Amygdala (tissue), 56 donors: ENCODE measurements around the gene TTC9C.
"Not testable (repeated sequence)": the region's sequence is repeated elsewhere in the genome, so short reads cannot be mapped to it uniquely, and the experiment has no call there.

Experiments
- DNase-seq, 56 donors: peaks; one replicate each; lab custom pipeline; 2025; lab: John Stamatoyannopoulos, UW

TTC9C gene, protein sequence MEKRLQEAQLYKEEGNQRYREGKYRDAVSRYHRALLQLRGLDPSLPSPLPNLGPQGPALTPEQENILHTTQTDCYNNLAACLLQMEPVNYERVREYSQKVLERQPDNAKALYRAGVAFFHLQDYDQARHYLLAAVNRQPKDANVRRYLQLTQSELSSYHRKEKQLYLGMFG

DNA sequence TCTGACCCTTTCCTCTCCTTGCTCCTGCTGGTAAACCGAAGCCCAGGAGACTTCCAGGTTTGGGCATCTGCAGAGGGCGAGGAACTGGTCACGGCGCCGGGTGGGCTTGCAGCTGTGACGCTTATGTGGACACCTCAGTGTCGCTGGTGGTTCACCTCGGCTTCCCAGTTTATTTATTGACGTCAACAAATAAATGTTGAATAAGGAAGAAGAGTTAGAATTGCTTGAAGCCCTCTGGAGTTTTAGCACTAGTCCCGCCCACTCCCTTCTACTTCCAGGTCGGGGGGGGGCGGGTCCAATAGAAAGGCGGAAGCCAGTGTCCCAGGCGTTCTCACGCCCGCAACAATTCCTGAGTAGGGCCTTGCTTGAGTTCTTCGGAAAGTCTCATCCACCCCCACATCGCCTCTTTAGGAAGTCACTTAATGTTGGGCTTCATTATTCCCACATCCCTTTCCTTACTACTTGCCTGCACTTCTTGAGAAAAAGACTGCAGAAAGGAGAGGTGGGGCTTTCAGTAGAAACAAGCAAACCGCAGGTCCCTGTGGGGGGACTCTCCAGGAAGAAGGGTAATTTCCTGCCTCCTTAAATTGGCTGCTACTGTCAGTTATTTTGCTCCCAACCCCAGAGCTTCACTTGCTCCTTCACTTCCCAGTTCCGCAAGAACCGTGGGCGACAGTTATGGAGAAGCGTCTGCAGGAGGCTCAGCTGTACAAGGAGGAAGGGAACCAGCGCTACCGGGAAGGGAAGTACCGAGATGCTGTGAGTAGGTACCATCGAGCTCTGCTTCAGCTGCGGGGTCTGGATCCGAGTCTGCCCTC lies at the start of gene TTC9C:
Gene TTC9C (plus strand): TSS at position 316 of the 818 bp plus-strand sequence. CDS start 363 bp downstream, at position 679.
- DNase-seq, result peak in 55 of 56 donors; percentile 40 to 91 (median 82)

DNA sequence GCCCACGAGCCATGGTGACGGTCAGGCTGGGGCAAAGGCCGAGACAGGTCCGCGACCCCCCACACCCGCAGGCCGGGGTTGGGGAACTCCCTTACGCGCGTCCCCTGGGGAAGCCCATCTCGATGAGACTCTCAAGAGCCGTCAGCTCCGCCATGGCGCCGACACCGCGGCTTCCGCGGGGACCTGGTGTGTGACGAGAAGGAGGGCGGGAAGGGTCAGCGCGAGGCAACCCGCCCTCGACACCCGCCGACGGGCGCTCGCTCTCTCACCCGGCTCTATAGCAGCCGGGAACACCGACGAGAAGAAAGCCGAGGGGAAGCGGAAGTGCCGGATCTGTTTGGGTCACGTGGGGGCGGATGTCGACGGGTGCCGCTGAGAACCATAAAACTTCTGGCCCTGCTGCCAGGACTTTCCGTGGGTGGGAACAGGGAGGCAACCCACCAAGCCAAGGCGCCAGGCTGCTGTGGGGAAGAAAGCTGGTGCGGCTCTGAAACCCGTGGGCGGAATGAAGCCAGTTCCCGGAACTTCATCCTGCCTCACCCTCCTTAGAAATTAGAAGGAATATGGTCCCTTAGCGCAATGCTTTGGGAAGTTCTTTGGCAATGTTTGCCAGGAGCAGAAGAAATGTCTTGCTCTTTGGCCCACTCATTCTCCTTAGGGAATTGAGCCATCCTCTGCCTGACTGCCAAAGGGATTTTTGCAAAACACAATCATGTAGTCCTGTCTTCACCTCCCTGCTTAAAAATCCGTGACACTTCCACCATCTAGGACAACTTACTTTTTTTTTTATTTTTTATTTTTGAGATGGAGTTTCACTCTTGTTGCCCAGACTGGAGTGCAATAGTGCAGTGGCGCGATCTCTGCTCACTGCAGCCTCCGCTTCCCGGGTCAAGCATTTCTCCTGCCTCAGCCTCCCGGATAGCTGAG lies 49.3 kb upstream of the TTC9C start, which contains the start of gene UBXN1:
Gene UBXN1 (minus strand): TSS at position 304 of the 927 bp plus-strand sequence. CDS start 150 bp downstream, at position 154.
- peak; percentile 22 to 91 (median 80) for DNase-seq

DNA sequence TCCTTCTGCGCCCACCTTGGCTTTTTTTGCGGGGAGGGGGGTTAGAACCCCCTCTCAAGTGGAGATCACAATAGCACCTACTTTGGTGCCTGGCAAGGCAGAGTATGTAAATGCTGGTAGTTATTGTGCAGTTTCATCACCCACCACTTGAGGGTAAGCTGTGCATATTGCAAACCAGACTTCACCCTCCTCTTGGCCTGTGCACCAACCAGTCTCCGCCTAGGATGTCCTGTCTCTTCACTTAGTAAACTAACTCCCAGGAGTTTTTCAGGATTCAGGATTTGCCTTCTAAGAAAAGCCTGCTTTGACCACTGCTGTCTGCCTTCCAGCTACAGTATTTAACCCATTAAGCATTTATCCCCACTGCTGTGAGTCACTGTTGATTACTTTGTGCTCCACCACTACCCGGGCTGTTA lies 47.5 kb upstream of the TTC9C start:
- DNase-seq, result peak in 4 of 56 donors; percentile 7 to 12 (median 8)

DNA sequence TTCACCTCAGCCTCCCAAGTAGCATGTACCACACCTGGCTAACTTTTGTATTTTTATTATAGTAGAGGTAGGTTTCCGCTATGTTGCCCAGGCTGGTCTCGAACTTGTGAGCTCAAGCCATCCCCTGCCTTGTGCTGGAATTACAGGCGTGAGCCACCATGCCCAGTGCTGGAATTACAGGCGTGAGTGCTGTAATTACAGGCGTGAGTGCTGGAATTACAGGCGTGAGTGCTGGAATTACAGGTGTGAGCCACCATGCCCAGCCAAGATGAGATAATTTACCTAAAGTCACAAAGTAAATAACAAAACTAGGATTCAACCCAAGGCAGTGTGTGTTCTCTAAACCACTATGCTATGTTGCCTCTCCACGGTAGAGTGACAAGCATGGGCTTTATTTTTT lies 45.8 kb upstream of the TTC9C start:
- no peak for DNase-seq

DNA sequence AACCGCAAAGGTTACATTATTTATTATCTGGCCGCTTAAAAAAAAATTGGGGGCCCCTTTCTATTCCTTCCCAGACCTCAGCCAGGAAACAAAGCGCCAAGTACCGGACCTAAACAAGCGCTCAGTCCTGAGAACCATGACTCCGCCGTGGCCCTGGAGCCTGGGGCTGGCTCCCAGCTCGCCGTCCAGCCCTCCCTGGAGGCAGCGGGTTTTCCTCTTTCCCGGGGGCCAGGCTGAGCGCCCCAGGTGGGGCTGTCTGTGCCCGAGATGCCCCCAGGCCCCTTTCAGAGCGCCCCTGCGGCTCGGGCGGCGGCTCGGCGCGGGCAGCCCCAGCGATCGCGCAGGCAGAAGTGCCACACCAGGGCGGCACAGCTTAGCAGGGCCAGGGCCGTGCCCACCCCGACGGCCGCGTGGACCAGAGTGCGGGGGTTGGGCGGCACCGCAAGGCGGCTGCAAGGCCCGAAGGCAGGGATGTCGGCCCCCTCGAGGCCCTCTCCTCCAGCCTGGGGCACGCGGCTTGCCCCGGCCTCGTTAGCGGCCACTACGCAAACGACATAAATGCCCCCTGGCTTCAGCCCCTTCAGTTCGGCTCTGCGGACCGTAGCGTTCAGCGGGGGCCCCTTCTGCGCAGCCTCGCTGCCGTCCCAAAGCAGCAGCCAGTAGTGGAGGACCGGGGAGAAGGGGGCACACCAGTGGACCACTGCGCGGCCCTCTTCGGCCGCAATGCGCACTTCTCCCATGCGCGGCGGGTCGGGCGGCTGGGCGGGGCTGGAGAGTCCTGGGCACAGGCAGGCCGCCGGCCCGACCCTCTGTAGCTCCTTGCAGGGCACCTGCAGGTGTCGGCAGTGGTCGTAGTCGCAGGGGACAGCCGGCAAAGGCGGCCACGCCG lies 40.5 kb upstream of the TTC9C start:
- no peak for DNase-seq

DNA sequence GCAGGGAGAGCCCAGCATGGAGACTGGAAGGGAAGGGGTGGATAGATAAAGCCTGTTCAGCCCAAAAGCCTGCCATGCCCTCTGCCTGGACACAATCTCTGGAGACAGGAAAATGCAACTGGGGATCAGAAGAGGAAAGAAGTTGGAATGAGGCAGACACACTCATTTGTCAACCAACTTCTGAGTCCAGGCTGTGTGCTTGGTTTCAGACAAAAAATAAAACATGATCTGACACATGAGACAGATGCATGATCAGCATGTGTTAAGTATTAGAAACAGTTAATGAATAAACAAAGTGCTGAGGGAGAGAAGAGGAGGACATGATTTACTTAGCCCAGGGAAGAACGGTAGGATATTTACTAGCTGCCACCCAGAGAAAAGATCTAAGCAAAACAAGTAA lies 39.8 kb upstream of the TTC9C start:
- DNase-seq, result no peak

DNA sequence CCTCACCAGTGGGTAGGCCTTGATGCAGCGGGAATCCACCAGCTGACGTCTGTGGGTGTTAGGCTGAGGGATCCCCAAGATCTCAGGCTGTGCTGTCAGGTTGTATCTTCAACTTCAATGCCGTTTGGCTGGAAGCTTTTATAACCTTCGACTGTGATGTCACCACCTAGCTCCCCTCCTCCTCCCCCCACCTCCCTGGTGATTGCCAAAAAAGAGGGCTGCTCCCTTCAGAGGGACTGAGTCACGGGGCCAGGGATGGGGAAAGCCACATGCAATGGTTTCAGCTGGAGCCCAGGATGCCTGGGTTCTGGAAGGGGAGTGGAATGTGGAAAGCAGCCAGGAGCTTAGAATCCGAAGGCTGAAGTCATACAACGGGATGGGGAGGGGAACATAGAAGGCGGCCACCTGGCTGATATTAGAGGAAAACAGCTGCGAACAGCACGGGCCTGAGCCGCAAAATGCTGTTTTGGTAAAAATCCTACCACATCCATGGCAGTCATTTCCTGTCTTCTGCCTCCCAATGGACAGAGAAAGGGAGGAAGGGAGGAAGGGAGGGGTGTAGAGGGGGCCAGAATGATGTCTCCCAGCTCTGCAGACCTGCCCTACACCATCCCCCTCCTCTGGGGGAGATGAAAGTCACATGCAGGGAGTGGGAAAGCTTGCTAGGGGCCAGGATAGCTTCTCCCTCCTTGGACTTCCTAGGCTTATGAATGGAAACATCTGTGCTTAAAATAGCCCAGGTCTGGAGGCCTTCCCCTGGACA lies 38.7 kb upstream of the TTC9C start, which contains the start of gene LRRN4CL:
Gene LRRN4CL (minus strand): TSS at position 110 of the 763 bp plus-strand sequence. CDS start 1,022 bp downstream, outside the sequence.
- peak in 8 of 56 donors; percentile 3 to 47 (median 24) for DNase-seq

DNA sequence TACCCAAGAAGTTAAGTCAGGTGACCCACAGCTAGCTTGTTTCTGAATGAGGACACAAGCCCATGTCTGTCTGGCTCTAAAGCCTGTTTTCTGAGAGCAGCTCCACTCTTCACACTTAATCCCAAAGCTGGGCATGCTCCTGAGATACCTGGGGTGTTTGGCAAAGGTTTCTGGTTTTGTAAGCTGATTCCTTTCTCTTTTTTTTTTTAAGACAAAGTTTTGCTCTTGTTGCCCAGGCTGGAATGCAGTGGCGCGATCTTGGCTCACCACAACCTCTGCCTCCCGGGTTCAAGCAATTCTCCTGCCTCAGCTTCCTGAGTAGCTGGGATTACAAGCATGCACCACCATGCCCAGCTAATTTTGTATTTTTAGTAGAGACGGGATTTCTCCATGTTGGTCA lies 34.7 kb upstream of the TTC9C start:
- not testable (repeated sequence) for DNase-seq

DNA sequence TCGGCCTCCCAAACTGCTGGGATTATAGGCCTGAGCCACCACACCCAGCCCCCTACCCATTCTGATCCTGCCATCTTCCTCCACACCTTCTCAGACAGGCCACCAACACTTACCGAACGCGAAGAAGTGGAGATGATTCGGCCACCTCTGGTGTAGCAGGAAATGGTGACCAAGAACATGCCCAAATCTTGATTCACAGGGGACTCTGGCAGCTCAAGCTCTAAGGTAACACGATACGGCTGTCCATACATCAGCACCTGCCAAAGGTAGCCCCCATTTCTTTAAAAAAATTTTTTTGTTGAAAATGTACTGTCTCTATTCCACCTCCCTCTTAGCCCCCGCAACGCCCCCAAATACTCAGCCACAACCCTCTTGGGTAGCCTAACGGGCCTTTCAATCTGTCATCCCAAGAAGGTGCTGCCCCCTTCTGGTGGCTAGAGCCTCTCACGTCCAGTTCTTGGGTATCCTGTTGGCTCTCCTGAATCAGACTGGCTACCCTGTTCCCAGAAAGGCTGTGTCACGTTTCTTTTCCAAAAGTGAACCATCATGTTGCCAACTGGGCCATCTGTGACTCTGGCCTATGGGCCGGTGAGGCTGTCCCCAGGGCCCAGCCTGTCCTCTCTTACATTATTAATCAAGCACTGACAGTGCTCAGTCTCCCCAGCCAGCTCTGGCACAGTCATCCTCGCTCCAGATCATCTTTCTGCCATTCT lies 33.7 kb upstream of the TTC9C start:
- peak in 48 of 56 donors; percentile 5 to 83 (median 40) for DNase-seq

DNA sequence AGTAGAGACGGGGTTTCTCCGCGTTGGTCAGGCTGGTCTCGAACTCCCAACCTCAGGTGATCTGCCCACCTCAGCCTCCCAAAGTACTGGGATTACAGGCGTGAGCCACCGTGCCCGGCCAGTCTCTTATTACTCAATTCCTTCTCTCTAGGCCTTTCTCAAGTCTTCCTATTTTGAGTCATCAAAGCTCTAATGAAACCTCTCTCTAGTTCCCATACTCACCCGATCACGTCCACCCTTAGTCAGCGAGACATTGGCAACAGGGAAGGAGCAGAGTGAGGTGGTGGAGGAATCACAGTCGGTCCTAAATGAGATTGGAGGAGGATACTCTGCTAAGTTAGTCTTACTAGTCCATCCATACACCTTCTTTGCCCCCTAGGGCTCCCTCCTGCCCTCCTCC lies 26.0 kb upstream of the TTC9C start:
- DNase-seq, result no peak

DNA sequence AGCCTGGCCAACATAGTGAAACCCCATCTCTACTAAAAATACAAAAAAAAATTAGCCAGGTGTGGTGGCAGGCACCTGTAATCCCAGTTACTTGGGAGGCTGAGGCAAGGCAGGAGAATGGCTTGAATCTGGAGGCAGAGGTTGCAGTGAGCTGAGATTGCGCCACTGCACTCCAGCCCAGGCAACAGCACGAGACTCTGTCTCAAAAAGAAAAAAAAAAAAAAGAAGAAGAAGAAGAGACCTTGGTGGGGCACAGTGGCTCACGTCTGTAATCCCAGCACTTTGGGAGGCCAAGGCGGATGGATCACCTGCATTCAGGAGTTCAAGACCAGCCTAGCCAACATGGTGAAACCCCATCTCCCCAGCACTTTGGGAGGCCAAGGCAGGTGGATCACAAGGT lies 24.4 kb upstream of the TTC9C start:
- not testable (repeated sequence) for DNase-seq

DNA sequence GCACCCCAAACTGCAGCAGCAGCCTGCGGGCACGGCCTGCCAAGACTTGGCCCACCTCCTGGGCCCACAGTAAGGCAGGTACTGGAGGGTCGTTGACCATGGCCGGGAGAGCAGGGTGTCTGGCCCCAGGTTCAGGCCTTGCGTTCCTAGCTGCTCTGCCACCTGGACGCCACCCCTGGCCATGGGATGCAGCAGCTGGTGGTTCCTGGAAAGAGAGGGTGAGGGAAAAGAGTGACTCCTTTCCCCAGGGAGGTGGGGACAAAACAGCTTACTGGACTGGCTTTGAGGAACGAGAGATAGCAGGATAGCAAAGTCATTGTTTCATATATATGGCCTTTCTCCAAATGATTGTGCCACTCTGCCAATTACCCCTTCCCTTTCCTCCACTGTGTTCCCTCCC lies 22.9 kb upstream of the TTC9C start:
- DNase-seq, result no peak

DNA sequence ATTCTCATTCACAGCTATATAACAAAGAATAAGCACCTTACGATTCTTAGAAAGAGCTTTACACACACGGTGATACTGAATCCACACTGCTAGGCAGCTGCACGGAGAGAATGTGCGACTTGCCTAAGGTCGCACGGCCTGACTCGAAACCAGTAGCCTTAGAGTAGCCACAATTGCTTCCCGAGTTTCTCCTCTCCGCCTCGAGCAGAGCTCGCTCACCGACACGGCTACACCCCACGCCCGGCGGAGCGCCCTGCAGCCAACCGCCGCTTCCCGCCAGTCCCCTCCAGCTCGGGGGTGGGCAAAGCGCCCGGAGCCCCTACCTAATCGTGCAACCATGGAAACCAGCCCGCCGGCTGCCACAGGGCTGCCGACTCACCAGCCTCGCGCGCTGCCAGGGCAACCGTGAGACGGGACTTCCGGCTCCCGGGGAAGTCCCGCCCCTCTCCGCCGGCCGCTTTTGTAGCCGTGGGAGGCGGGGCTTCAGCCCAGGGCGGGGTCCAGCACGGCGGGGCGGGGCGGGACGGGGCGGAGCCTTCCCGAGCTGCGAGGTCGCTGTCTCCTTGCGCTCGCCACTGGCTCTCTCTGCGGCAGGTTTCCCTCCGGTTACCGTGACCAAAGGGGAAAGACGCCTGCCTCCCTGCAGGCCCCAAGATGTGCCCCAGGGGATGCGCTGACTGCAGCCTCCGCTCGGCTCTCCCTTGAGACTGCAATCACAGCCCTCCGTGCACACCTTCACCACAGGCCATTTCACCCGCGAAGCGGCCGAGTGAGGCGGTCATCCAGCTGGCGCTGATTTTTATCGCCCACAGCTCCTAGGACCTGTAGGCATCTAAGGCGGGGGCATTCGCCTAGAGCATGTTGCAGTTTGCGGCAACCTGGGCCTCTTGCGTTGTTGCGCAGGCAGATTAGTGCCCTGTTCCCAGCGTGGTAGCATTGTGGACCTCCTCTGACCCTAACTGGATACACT lies 22.1 kb upstream of the TTC9C start:
- peak; percentile 49 to 97 (median 92) for DNase-seq

DNA sequence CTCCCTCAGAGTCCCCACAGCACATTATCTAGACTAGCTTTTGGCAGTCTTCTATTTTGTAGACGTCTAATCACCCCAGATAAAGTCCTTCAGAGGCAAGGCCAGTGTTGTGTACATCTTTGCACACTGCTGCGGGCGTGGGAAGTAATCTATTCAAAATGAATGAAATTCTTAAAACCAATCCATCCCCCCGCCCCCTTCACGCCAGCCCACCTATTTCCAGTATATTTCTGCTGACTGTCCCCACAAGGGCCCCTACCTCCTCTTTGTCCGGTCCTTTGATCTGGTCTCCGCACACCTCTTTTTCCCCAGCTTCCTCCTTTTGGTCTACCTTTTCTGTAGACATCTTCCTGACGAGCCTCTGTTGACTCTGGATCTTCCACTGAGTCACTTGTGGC lies 21.4 kb upstream of the TTC9C start:
- DNase-seq, result peak in 2 of 56 donors; percentile 27 to 48

DNA sequence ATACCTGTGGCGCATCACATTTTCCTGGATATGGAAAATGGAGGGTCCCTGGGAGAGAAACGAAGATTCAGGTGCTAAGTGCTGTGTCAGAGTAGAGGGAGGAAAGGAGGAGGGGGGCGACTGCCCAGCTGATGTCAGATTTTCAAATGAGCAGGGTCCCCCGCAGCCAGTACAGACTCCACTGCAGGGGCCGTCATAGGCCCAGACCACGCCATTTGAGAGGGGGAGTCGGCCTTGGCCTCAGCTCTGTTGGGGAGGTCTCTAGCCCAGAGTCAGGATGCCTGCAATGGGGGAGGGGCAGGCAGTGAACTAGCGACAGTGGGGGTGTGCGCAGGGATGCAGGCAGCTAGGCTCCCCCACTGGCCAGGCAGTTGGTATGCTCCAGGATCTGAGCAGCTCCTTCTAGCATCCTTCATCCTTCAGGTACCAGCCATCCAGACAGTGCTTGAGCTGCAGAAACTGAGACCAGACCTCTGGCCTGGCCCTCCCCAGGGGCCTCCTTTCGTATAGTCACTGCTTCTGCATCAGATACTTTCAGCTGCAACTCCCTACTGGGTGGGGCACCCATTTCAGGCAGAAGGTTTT lies 20.9 kb upstream of the TTC9C start, which contains the start of the genes BSCL2 and GNG3:
Gene BSCL2 (minus strand): TSS at position 148 of the 585 bp plus-strand sequence. CDS start 229 bp downstream, outside the sequence.
Gene GNG3 (plus strand): TSS at position 400 of the 585 bp plus-strand sequence. CDS start 620 bp downstream, outside the sequence.
- peak in 53 of 56 donors; percentile 16 to 93 (median 75) for DNase-seq

DNA sequence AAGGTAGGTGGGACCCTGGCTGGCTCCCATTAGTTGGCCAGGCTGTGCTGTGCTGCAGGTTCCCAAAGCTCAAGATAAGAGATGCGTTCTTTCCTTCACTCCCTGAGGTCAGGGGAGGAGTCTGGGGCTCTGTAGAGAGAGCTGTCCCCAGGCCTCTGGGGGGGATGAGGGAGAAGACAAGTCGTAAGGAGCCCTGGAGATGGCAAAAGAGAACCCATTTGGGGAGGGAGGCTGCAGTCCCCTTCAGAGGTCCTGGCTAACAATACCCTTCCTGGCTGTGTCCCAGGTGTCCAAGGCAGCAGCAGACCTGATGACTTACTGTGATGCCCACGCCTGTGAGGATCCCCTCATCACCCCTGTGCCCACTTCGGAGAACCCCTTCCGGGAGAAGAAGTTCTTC lies 19.9 kb upstream of the TTC9C start:
- DNase-seq, result peak in 2 of 56 donors; percentile 8 to 21
